ENCODE measurements around the gene CSPG4.

Gene CSPG4

DNA sequence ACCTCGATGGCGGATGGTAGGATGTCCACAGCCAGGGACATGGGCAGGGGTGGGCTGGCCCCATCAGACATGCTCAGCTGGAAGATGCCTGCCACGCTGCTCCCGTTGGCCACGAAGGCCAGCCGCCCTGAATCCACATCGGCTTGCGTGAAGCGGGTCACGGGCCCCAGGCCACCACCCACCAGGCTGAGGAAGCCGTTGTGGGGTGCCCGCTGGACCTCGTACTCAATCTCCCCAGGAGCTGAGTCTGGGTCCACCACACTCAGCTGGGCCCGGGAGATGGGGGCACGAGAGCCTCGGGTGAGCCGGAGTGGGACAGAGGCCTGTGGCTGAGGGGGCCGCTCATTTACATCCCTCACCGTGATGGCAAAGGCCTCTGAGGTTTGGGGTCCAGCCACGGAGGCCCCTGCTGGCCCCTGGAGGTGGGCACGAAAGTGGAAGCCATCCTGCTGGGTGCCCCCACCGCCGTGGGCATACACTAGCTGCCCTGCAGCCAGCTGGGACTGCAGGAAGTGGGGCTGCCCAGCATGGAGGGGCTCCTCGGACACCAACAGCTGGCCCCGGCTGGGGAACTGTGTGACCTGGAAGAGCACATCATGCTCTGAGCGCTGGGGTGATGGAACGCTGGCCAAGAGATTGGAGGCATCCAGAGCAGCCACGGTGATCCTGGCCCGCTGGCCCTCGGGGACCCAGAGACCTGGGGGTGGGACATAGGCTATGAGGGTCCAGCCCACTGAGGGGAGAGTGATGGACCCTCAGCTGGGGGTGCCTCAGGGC lies 35.8 kb downstream of the CSPG4 start:
- H3K27me3 ChIP-seq (ENCODE audit: control insufficient read depth in 2 of 2, insufficient read depth in 2 of 2, low read length in 2 of 2), result no peaks in the 10 kb centered on the region
- H3K9me3 ChIP-seq (ENCODE audit: control insufficient read depth in 2 of 2, low read length in 2 of 2), result no peaks in the 10 kb centered on the region
- peaks cover 4 to 6% of the 10 kb centered on the region in 2 donors for H3K4me1 ChIP-seq (ENCODE audit: control insufficient read depth in 2 of 2, insufficient read depth in 2 of 2, low read length in 2 of 2)
- no peaks in the 10 kb centered on the region for H3K36me3 ChIP-seq (ENCODE audit: control insufficient read depth in 2 of 2, insufficient read depth in 2 of 2, low read length in 2 of 2)
- H3K9ac ChIP-seq (ENCODE audit: low read depth in 1 of 2, low read length in 2 of 2), result no peak overlapping the region
- H3K27ac ChIP-seq (ENCODE audit: low read depth in 2 of 2, low read length in 2 of 2), result no peak overlapping the region
- no peak overlapping the region for H3K4me3 ChIP-seq (ENCODE audit: low read length in 2 of 2)

DNA sequence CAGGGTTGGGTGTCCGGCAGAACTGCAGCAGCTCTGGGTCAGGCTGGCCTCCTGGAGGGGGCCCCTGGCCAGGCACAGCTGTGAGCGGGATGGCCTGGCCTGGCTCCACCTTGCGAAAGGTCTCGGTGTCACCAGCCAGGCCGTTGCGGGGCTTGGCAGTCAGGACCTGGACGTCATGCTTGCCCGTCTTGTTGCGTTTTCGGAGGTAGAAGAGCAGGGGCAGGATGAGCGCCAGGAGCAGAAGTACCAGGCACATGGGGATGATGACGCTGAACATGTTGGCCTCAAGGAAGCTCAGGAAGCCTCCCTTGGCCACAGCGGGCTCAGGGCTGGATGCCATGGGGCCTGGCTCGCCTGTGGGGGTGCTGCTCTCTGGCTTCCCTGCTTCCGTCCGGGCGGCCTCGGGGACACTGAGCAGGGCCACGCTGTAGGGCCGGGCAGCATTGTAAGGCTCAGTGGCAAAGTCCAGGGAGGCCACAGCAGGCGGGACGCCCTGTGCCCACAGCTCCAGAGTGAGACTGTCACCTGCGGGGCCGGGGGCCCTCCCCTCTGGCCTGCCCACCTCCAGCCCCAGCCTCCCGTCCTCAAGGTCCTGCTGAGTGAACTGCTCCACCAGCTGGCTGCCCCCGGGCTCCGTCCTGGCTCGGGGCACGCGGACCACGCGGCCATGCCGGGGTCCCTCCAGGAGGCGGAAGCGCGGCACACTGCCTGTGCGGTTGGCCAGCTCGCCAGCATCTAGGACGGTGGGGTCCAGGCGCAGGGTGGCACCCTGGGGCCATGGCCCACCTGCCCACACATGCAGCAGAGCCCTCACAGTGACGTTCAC lies 36.9 kb downstream of the CSPG4 start:
- H3K27me3 ChIP-seq (ENCODE audit: control insufficient read depth in 2 of 2, insufficient read depth in 2 of 2, low read length in 2 of 2), result no peaks in the 10 kb centered on the region
- H3K9me3 ChIP-seq (ENCODE audit: control insufficient read depth in 2 of 2, low read length in 2 of 2), result no peaks in the 10 kb centered on the region
- no peaks in the 10 kb centered on the region for H3K36me3 ChIP-seq (ENCODE audit: control insufficient read depth in 2 of 2, insufficient read depth in 2 of 2, low read length in 2 of 2)
- peaks cover 4 to 6% of the 10 kb centered on the region in 2 donors for H3K4me1 ChIP-seq (ENCODE audit: control insufficient read depth in 2 of 2, insufficient read depth in 2 of 2, low read length in 2 of 2)
- peak overlapping the region in 1 of 2 donors; percentile 23 for H3K27ac ChIP-seq (ENCODE audit: low read depth in 2 of 2, low read length in 2 of 2)
- H3K9ac ChIP-seq (ENCODE audit: low read depth in 1 of 2, low read length in 2 of 2), result no peak overlapping the region
- H3K4me3 ChIP-seq (ENCODE audit: low read length in 2 of 2), result no peak overlapping the region

DNA sequence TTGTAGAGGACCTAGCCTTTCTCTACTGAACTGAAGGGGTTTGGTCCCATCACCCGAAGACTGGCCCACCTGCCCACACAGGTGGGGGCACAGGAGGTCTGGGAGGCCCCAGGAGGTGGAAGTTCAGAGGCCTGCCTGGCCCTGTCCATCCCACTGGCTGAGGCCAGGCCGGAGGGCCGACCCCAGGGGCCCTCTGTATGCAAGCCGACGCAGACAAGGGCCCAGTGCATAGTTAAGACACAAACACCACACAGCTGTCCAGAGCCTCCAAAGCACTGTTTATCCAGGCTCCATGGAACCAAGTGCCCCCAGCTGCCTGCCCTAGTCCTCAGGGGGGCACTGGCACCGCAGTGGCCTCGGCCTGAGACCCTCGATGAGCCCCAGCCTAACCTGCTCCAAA lies 38.3 kb downstream of the CSPG4 start:
- no peak overlapping the region for H3K4me3 ChIP-seq (ENCODE audit: low read length in 2 of 2)
- H3K9ac ChIP-seq (ENCODE audit: low read depth in 1 of 2, low read length in 2 of 2), result no peak overlapping the region
- no peaks in the 10 kb centered on the region for H3K9me3 ChIP-seq (ENCODE audit: control insufficient read depth in 2 of 2, low read length in 2 of 2)
- peaks cover 4 to 6% of the 10 kb centered on the region in 2 donors for H3K4me1 ChIP-seq (ENCODE audit: control insufficient read depth in 2 of 2, insufficient read depth in 2 of 2, low read length in 2 of 2)
- H3K27me3 ChIP-seq (ENCODE audit: control insufficient read depth in 2 of 2, insufficient read depth in 2 of 2, low read length in 2 of 2), result no peaks in the 10 kb centered on the region
- no peak overlapping the region for H3K27ac ChIP-seq (ENCODE audit: low read depth in 2 of 2, low read length in 2 of 2)
- no peaks in the 10 kb centered on the region for H3K36me3 ChIP-seq (ENCODE audit: control insufficient read depth in 2 of 2, insufficient read depth in 2 of 2, low read length in 2 of 2)

DNA sequence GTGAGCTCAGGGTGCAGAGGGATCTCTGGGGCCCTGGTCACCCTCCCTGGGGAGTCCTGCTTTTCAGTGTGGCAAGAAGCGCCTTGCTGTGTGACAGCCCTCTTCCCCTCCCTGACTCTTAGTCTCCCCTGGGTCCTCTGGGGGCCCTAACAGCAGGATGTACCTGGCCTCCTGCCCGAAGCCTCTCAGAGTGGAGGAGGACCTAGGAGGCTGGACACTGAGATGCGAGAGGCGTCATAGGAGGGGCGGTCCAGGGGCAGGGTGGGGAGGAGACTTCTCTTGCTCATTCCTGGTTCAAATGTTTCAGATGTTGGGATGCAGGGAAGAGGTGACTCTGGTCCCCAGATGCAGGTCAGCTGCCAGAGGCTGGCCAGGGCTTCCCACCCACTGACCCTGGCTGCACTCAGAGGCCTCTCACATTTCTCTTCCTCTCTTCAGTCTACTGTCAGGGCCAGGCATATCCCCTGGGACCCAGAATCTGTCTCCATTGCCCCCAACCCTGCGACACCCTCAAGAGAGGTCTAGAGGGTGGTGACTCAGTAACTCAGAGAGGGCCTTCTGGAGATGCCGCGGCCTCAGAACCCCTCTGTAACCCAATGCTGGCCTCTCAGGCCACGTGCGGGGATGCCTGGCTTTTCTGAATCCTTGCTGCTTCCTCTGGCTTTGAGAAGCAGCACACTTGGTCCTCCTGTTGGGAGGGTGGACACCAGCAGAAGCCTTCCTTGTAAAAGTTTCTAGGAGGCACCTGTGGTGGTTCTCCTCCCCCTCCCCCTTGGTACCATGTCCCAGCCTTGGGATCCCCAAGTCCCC lies 39.0 kb downstream of the CSPG4 start:
- Histone ChIP-seq H3K4me3 (ENCODE audit: low read length in 2 of 2) (no peak overlapping the region), H3K9ac (ENCODE audit: low read depth in 1 of 2, low read length in 2 of 2) (no peak overlapping the region), H3K36me3 (ENCODE audit: control insufficient read depth in 2 of 2, insufficient read depth in 2 of 2, low read length in 2 of 2) (no peaks in the 10 kb centered on the region), H3K9me3 (ENCODE audit: control insufficient read depth in 2 of 2, low read length in 2 of 2) (no peaks in the 10 kb centered on the region), H3K4me1 (ENCODE audit: control insufficient read depth in 2 of 2, insufficient read depth in 2 of 2, low read length in 2 of 2) (peaks cover 4 to 6% of the 10 kb centered on the region in 2 donors), H3K27me3 (ENCODE audit: control insufficient read depth in 2 of 2, insufficient read depth in 2 of 2, low read length in 2 of 2) (no peaks in the 10 kb centered on the region), H3K27ac (ENCODE audit: low read depth in 2 of 2, low read length in 2 of 2) (peak overlapping the region; percentile 33 to 56)

DNA sequence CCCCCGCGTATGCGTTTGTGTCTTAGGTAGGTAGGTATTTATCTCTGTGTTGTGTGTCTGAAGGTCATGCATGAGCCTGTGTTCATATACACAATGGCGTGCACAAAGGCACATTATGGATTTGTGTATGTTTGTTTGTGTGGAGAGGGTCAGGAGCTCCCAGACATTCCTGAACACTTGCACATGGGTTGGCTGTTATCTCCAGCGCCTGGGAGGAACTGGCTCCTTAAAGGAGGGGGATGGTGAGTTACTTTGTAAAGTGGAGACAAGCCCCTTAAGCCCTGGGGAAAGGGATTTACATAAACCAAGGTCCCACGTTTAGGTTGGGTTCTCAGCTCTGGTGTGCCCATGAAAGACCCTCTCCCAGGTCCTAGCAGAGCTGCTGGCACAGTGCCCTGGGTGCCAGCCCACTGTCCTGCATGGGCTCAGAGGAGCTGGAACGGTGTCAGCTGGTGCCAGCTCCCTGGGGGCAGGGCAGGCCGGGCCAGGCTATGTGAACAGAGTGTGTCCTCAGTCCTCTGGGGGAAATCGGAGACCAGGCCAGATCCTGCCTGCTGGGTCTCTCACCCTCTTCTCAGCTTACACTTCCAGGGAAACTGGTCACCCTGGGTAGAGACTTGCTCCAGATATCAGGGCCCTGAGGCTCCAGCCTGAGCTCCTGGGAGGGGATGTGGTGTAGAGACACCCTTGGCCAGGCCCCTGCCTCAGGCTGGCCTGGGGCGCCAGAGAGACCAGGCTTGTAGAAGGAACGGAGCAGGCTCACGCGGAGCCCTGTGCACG lies 39.8 kb downstream of the CSPG4 start:
- Histone ChIP-seq H3K9me3 (ENCODE audit: control insufficient read depth in 2 of 2, low read length in 2 of 2) (no peaks in the 10 kb centered on the region), H3K4me3 (ENCODE audit: low read length in 2 of 2) (no peak overlapping the region), H3K36me3 (ENCODE audit: control insufficient read depth in 2 of 2, insufficient read depth in 2 of 2, low read length in 2 of 2) (no peaks in the 10 kb centered on the region), H3K27ac (ENCODE audit: low read depth in 2 of 2, low read length in 2 of 2) (peak overlapping the region; percentile 33 to 56), H3K9ac (ENCODE audit: low read depth in 1 of 2, low read length in 2 of 2) (no peak overlapping the region), H3K4me1 (ENCODE audit: control insufficient read depth in 2 of 2, insufficient read depth in 2 of 2, low read length in 2 of 2) (peaks cover 4 to 6% of the 10 kb centered on the region in 2 donors), H3K27me3 (ENCODE audit: control insufficient read depth in 2 of 2, insufficient read depth in 2 of 2, low read length in 2 of 2) (no peaks in the 10 kb centered on the region)

DNA sequence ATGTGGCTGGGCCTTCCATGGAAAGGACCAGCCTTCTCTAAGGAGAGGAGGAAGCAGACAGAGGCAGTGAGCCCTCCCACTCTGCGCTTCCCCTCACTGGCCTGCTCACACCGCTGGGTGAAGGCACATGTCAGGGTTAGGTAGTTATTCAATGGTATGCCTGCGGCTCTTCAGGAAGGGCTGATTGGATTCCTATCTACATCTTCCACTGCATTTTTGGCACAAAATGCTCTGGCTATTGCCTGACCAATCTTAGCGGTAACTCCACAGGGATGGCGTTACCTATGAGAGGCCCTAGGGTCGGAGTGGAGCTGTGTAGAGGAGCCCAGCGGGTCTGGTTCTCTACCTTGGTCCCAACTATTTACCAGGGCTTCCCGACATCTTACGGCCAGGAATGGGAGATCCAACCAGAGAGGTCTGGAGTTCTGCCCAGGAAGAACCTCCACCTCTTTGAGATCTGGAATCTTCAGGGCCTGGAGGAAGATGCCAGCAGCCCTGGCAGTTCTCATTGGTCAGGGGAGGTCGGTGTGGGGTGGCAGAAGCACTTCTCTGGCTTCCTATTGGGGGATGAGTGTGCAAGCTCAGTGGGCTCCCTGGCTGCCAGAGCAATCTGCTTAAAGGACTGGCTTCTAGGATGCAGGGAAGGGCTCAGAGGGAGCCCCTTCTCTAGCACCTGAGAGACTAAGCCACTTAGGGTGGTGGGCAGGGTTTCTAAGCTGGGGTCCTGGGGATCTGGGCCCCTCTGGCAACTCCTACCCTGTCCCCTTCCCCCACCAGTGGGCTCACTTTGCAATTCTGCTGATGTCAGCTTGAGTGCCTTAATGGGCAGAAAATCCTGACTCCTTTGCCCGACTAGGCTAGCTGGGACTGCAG lies 40.7 kb downstream of the CSPG4 start:
- Histone ChIP-seq H3K9me3 (ENCODE audit: control insufficient read depth in 2 of 2, low read length in 2 of 2) (no peaks in the 10 kb centered on the region), H3K9ac (ENCODE audit: low read depth in 1 of 2, low read length in 2 of 2) (no peak overlapping the region), H3K36me3 (ENCODE audit: control insufficient read depth in 2 of 2, insufficient read depth in 2 of 2, low read length in 2 of 2) (no peaks in the 10 kb centered on the region), H3K27me3 (ENCODE audit: control insufficient read depth in 2 of 2, insufficient read depth in 2 of 2, low read length in 2 of 2) (no peaks in the 10 kb centered on the region), H3K27ac (ENCODE audit: low read depth in 2 of 2, low read length in 2 of 2) (no peak overlapping the region), H3K4me3 (ENCODE audit: low read length in 2 of 2) (no peak overlapping the region), H3K4me1 (ENCODE audit: control insufficient read depth in 2 of 2, insufficient read depth in 2 of 2, low read length in 2 of 2) (peaks cover 10 to 15% of the 10 kb centered on the region in 2 donors)

DNA sequence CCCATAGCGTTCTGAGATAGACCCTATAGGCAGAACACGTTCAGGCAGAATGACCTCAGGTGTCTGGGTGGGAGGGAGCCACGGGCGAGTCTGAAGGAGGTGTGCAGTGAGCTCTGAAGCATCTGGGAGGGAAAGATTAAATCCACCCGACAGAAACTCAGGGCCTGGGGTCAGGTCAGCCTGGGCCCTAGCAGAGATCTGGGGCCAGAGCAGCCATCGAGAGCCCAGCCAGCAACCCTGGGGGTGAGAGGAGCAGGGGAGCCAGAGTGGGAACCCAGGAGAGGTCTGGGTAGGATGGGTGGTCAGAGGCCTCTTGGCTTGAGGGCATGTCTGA lies 42.8 kb downstream of the CSPG4 start:
- Histone ChIP-seq H3K36me3 (ENCODE audit: control insufficient read depth in 2 of 2, insufficient read depth in 2 of 2, low read length in 2 of 2) (no peaks in the 10 kb centered on the region), H3K4me1 (ENCODE audit: control insufficient read depth in 2 of 2, insufficient read depth in 2 of 2, low read length in 2 of 2) (peaks cover 16 to 28% of the 10 kb centered on the region in 2 donors), H3K9ac (ENCODE audit: low read depth in 1 of 2, low read length in 2 of 2) (no peak overlapping the region), H3K27ac (ENCODE audit: low read depth in 2 of 2, low read length in 2 of 2) (no peak overlapping the region), H3K27me3 (ENCODE audit: control insufficient read depth in 2 of 2, insufficient read depth in 2 of 2, low read length in 2 of 2) (no peaks in the 10 kb centered on the region), H3K4me3 (ENCODE audit: low read length in 2 of 2) (no peak overlapping the region), H3K9me3 (ENCODE audit: control insufficient read depth in 2 of 2, low read length in 2 of 2) (no peaks in the 10 kb centered on the region)

DNA sequence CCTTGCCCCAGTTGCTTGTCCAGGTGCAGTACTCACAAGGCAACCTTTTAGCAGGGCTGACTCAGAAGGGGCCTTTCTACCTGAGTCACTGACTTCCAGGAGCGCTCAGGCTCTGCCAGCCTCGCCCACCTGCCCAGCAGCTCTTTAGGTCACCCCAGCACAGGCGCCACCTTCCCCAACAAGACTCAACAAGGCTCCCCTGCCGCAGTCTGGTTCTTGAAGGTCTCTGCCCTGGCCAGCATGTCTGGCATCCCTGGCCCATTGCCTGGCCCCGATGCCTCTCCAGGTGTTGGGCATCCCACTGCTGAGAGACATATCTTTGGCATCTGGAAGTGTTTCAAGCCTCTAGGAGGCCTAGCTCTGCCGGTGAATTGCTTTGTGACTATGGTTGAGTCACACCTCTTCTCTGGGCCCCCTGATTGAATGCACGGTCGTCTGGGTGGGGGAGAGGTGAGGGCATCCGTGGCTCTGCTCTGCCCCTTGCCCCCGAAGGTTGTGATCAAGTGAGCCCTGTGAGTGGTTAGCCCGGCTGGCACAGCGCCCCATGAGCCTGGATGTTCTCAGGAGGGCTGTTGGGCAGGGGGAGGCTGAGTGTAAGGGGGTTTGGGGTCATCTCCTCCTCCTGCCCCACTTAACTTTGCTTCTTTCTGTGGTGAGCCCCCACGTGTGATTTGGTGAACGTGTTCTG lies 43.3 kb downstream of the CSPG4 start:
- peaks cover 21 to 33% of the 10 kb centered on the region in 2 donors for H3K4me1 ChIP-seq (ENCODE audit: control insufficient read depth in 2 of 2, insufficient read depth in 2 of 2, low read length in 2 of 2)
- H3K36me3 ChIP-seq (ENCODE audit: control insufficient read depth in 2 of 2, insufficient read depth in 2 of 2, low read length in 2 of 2), result no peaks in the 10 kb centered on the region
- H3K9ac ChIP-seq (ENCODE audit: low read depth in 1 of 2, low read length in 2 of 2), result no peak overlapping the region
- no peaks in the 10 kb centered on the region for H3K27me3 ChIP-seq (ENCODE audit: control insufficient read depth in 2 of 2, insufficient read depth in 2 of 2, low read length in 2 of 2)
- H3K27ac ChIP-seq (ENCODE audit: low read depth in 2 of 2, low read length in 2 of 2), result no peak overlapping the region
- H3K4me3 ChIP-seq (ENCODE audit: low read length in 2 of 2), result no peak overlapping the region
- H3K9me3 ChIP-seq (ENCODE audit: control insufficient read depth in 2 of 2, low read length in 2 of 2), result no peaks in the 10 kb centered on the region
